Naive thymus-derived CD8-positive, alpha-beta T cell (primary cell): Measurements from ENCODE around the gene VPS37D. TPM values are rescaled to one million over a fixed set of nuclear protein-coding genes. Genes with fewer than 3 reads are reported as not detected.
"Not testable (repeated sequence)": the region's sequence is repeated elsewhere in the genome, so short reads cannot be mapped to it uniquely, and the experiment has no call there.

Experiments
- ATAC-seq, 2 donors: fragments of 150-1000 bp; cut with Tn5 transposase in 1 of 2; sonication (Bioruptor Pico), chemical (Tn5 transposase) in 1 of 2; 1 replicate in 1 of 2; 2 replicates in 1 of 2; pipeline ENCODE4 v1.10.0; 2021; ENCODE audit warnings: mild to moderate bottlenecking in 2 of 2, moderate library complexity in 2 of 2
- POLR2A ChIA-PET: fragments of 350-600 bp; sonication (Branson Sonifier 250); formaldehyde crosslinking; loops from one replicate; lab custom pipeline; 2021; ENCODE audit warnings: antibody characterized with exemption; lab: Charles Lee
- DNase-seq, 10 donors: peaks; one replicate each; pipeline versions ENCODE4 v3.0.0 to v3.0.0-alpha.2; 2020 to 2022
- H3K27ac Mint-ChIP-seq, 10 donors: one replicate each; pipeline ENCODE4 v1.8.0; 2020 to 2022; ENCODE audit warnings: mild to moderate bottlenecking in 10 of 10, mixed read lengths in 10 of 10, moderate library complexity in 4 of 10, inconsistent platforms in 1 of 10
- H3K27me3 Mint-ChIP-seq, 5 donors: one replicate each; pipeline ENCODE4 v1.8.0; 2021 to 2022; ENCODE audit warnings: mixed read lengths in 5 of 5
- H3K36me3 Mint-ChIP-seq, 3 donors: one replicate each; pipeline ENCODE4 v1.8.0; 2020 to 2022; ENCODE audit warnings: mixed read lengths in 3 of 3, mild to moderate bottlenecking in 2 of 3, inconsistent platforms in 1 of 3
- H3K4me1 Mint-ChIP-seq, 4 donors: one replicate each; pipeline ENCODE4 v1.8.0; 2021 to 2022; ENCODE audit warnings: mixed read lengths in 4 of 4
- H3K4me3 Mint-ChIP-seq, 10 donors: one replicate each; pipeline ENCODE4 v1.8.0; 2020 to 2022; ENCODE audit warnings: mild to moderate bottlenecking in 10 of 10, mixed read lengths in 10 of 10, moderate library complexity in 6 of 10, inconsistent platforms in 1 of 10
- H3K9me3 Mint-ChIP-seq, 9 donors: one replicate each; pipeline ENCODE4 v1.8.0; 2020 to 2022; ENCODE audit warnings: mixed read lengths in 9 of 9, mild to moderate bottlenecking in 3 of 9, inconsistent platforms in 1 of 9, moderate library complexity in 1 of 9
- polyA plus RNA-seq, 3 donors: library from polyadenylated mRNA; unstranded; fragments of 300-500 nt; fragmentation: Illumina TruSeq; gene quantifications; one replicate each; pipeline ENCODE4 v1.2.3, GENCODE V29; 2021
- total RNA-seq, 8 experiments: library from RNA in 2 of 8; stranded (reverse) in 2 of 8; gene quantifications; one replicate each; pipeline ENCODE4 v1.2.3 and lab custom pipeline; 2021 to 2026

VPS37D gene
- total and polyA plus RNA-seq, 5 experiments from 2014 or later = 0.14 to 1.0 (median 0.46) TPM; not detected in 1

DNA sequence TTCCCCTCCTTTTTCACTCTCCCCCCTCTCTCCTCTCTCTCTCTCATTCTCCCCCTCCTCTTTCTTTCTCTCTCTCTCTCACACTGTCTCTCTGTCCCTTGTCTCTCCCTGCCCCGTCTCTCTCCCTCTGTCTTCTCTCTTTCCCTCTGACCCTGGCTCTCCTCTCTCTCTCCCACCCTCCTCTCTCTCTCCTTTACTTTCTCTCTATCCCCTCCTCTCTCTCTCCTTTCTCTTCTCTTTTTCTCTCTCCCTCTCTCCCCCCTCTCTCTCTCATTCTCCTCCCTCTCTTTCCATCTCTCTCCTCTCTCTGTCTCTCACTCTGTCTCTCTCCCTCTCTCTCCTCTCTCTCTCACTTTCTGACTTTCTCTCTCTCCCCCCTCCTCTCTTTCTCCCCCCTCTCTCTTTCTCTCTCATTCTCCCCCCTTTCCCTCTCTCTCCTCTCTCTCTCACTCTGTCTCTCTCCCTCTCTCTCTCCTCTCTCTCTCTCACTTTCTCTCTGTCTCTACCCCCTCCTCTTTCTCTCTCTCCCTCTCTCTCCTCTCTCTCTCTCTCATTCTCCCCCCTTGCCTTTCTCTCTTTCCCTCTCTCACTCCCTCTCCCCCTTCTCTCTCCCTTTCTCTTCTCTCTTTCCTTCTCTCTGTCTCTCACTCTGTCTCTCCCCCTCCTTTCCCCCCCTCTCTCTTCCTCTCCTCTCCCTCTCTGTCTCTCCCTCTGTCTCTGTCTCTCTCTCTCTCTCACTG lies 18.9 kb upstream of the VPS37D start:
- Mint-ChIP-seq H3K27me3 (peaks cover 24 to 77% (median 50%) of the 10 kb centered on the region in 5 donors), H3K9me3 (no peaks in the 10 kb centered on the region), H3K4me3 (peak overlapping the region; percentile 46 to 82 (median 66)), H3K27ac (peak overlapping the region in 1 of 10 donors; percentile 66), H3K36me3 (peaks cover 0 to 4% (median 0%) of the 10 kb centered on the region in 3 donors), H3K4me1 (peaks cover 11 to 20% (median 12%) of the 10 kb centered on the region in 4 donors)
- POLR2A ChIA-PET = no interaction called here
- ATAC-seq = no peak
- DNase-seq = no peak

- Mint-ChIP-seq H3K27me3 (peaks cover 24 to 75% (median 50%) of the 10 kb centered on the region in 5 donors), H3K27ac (peak overlapping the region in 2 of 10 donors; percentile 3 to 25), H3K4me3 (peak overlapping the region in 7 of 10 donors; percentile 28 to 78 (median 63)), H3K9me3 (no peaks in the 10 kb centered on the region), H3K36me3 (peaks cover 0 to 4% (median 0%) of the 10 kb centered on the region in 3 donors), H3K4me1 (peaks cover 11 to 20% (median 12%) of the 10 kb centered on the region in 4 donors)
- DNase-seq (no peak), ATAC-seq (no peak)
- POLR2A ChIA-PET = no interaction called here
These were observed 18.1 kb upstream of the VPS37D start for GRCh38 chr7:73649576-73649975.

- Mint-ChIP-seq H3K9me3 (no peaks in the 10 kb centered on the region), H3K4me3 (no peak overlapping the region), H3K36me3 (peaks cover 0 to 4% (median 0%) of the 10 kb centered on the region in 3 donors), H3K27ac (peak overlapping the region in 1 of 10 donors; percentile 43), H3K27me3 (peaks cover 24 to 72% (median 55%) of the 10 kb centered on the region in 5 donors), H3K4me1 (peaks cover 11 to 20% (median 12%) of the 10 kb centered on the region in 4 donors)
- POLR2A ChIA-PET = no interaction called here
- no peak for ATAC-seq
- no peak for DNase-seq
These were observed 17.1 kb upstream of the VPS37D start for GRCh38 chr7:73650524-73650923.

DNA sequence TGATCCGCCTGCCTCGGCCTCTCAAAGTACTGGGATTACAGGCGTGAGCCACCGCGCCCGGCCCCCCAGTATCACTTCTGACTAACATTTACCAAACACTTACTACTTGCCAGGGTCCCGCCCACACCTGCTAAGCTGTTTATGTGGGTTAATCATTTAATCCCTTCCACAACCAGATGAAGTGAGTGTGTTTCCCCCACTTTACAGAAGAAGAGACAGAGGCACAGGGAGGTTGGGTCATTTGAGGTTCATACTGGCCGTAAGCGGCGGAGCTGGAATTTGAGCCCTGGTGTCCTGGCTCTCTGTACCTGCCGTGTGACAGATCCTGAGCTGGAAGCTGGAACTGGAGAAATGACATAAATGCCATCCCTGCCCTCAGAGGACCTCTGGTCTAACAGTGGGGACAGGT lies 15.1 kb upstream of the VPS37D start:
- POLR2A ChIA-PET = no interaction called here
- peaks cover 9 to 20% (median 12%) of the 10 kb centered on the region in 4 donors for H3K4me1 Mint-ChIP-seq
- H3K36me3 Mint-ChIP-seq = peaks cover 0 to 4% (median 0%) of the 10 kb centered on the region in 3 donors
- DNase-seq = no peak
- peaks cover 17 to 54% (median 45%) of the 10 kb centered on the region in 5 donors for H3K27me3 Mint-ChIP-seq
- ATAC-seq = no peak
- no peak overlapping the region for H3K4me3 Mint-ChIP-seq
- no peaks in the 10 kb centered on the region for H3K9me3 Mint-ChIP-seq
- no peak overlapping the region for H3K27ac Mint-ChIP-seq

DNA sequence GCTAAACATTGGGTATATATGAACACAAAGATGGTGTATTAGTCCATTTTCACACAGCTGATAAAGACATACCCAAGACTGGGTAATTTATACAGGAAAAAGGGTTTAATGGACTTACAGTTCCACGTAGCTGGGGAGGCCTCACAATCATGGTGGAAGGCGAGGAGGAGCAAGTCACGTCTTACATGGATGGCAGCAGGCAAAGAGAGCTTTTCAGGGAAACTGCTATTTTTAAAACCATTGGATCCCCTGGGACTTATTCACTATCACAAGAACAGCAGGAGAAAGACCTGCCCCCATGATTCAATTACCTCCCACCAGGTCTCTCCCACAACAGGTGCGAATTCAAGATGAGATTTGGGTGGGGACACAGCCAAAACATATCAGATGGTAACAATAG lies 12.3 kb upstream of the VPS37D start:
- H3K27ac Mint-ChIP-seq, H3K36me3 Mint-ChIP-seq, POLR2A ChIA-PET, H3K4me1 Mint-ChIP-seq, H3K4me3 Mint-ChIP-seq, H3K9me3 Mint-ChIP-seq, ATAC-seq, DNase-seq: not testable (repeated sequence)
- H3K27me3 Mint-ChIP-seq = peaks cover 12 to 35% (median 25%) of the 10 kb centered on the region in 5 donors

DNA sequence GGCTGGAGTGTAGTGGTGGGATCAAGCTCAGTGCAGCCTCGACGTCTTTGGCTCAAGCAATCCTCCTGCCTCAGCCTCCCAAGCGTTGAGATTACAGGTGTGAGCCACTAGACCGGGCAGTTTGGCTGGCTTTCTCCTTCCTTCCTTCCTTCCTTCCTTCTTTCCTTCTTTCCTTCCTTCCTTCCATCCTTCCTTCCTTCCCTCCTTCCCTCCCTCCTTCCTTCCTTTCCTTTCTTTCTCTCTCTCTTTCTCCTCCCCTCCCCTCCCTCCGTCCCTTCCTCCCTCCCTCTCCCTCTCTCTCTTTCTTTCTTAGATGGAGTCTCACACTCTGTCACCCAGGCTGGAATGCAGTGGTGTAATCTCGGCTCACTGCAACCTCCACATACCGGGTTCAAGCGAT lies 7.6 kb upstream of the VPS37D start:
- ATAC-seq (no peak), DNase-seq (no peak)
- Mint-ChIP-seq H3K27me3 (peaks cover 19 to 41% (median 32%) of the 10 kb centered on the region in 5 donors), H3K4me1 (peaks cover 0 to 2% (median 0%) of the 10 kb centered on the region in 4 donors), H3K27ac (no peak overlapping the region), H3K4me3 (no peak overlapping the region), H3K9me3 (peaks cover 0 to 8% (median 4%) of the 10 kb centered on the region in 9 donors), H3K36me3 (peaks cover 0 to 6% (median 4%) of the 10 kb centered on the region in 3 donors)
- POLR2A ChIA-PET = no interaction called here

GRCh38 chr7:73660594-73660993 lies 7.0 kb upstream of the VPS37D start:
- ATAC-seq, H3K36me3 Mint-ChIP-seq: not testable (repeated sequence)

GRCh38 chr7:73663033-73663432 lies 4.6 kb upstream of the VPS37D start:
- H3K36me3 Mint-ChIP-seq = peaks cover 0 to 6% (median 4%) of the 10 kb centered on the region in 3 donors
- no peak for ATAC-seq
- no peak for DNase-seq
- H3K4me1 Mint-ChIP-seq = peaks cover 0 to 6% (median 4%) of the 10 kb centered on the region in 4 donors
- POLR2A ChIA-PET = no interaction called here
- peaks cover 21 to 46% (median 30%) of the 10 kb centered on the region in 5 donors for H3K27me3 Mint-ChIP-seq
- no peak overlapping the region for H3K4me3 Mint-ChIP-seq
- H3K27ac Mint-ChIP-seq = no peak overlapping the region
- peaks cover 0 to 8% (median 4%) of the 10 kb centered on the region in 9 donors for H3K9me3 Mint-ChIP-seq

More at GRCh38 chr7:73660594-73660993, 7.0 kb upstream of the VPS37D start:
- H3K27me3 Mint-ChIP-seq = peaks cover 21 to 41% (median 28%) of the 10 kb centered on the region in 5 donors
- DNase-seq, H3K4me1 Mint-ChIP-seq, POLR2A ChIA-PET, H3K27ac Mint-ChIP-seq, H3K4me3 Mint-ChIP-seq, H3K9me3 Mint-ChIP-seq: not testable (repeated sequence)

GRCh38 chr7:73668103-73668885 lies 663 bp downstream of the VPS37D start:
- peaks cover 10 to 29% (median 17%) of the 10 kb centered on the region in 5 donors for H3K27me3 Mint-ChIP-seq
- POLR2A ChIA-PET = interaction anchor here (0.9 to 1.6 kb wide), 4 partner anchors 9 to 146 kb away, joined by 3 to 7 read pairs (median 4); partner anchors contain the start of gene BAZ1B
- peak; percentile 14 to 21 for ATAC-seq
- H3K27ac Mint-ChIP-seq = peak overlapping the region in 4 of 10 donors; percentile 25 to 76 (median 42)
- DNase-seq = peak in 4 of 10 donors; percentile 5 to 31 (median 24)
- H3K4me3 Mint-ChIP-seq = peak overlapping the region; percentile 61 to 88 (median 77)
- H3K9me3 Mint-ChIP-seq = peaks cover 0 to 2% (median under 1%) of the 10 kb centered on the region in 9 donors
- H3K36me3 Mint-ChIP-seq = peaks cover 0 to under 1% (median under 1%) of the 10 kb centered on the region in 3 donors
- peaks cover 3 to 13% (median 10%) of the 10 kb centered on the region in 4 donors for H3K4me1 Mint-ChIP-seq

- ATAC-seq (no peak), DNase-seq (no peak)
- Mint-ChIP-seq H3K4me3 (peak overlapping the region; percentile 61 to 88 (median 77)), H3K27me3 (peaks cover 6 to 24% (median 13%) of the 10 kb centered on the region in 5 donors), H3K4me1 (peaks cover 2 to 13% (median 10%) of the 10 kb centered on the region in 4 donors), H3K9me3 (no peaks in the 10 kb centered on the region), H3K36me3 (no peaks in the 10 kb centered on the region), H3K27ac (peak overlapping the region in 3 of 10 donors; percentile 25 to 76 (median 49))
- POLR2A ChIA-PET = interaction anchor here (1.0 to 1.6 kb wide), 2 partner anchors 8 to 147 kb away, joined by 3 to 7 read pairs; partner anchors contain the start of gene BAZ1B
These were observed 1.2 kb downstream of the VPS37D start for GRCh38 chr7:73668886-73669230.

GRCh38 chr7:73669288-73669701 lies 1.7 kb downstream of the VPS37D start:
- Mint-ChIP-seq H3K27ac (no peak overlapping the region), H3K36me3 (no peaks in the 10 kb centered on the region), H3K27me3 (peaks cover 3 to 19% (median 10%) of the 10 kb centered on the region in 5 donors), H3K4me3 (no peak overlapping the region), H3K4me1 (peaks cover 2 to 13% (median 10%) of the 10 kb centered on the region in 4 donors), H3K9me3 (no peaks in the 10 kb centered on the region)
- POLR2A ChIA-PET = interaction anchor here (1.0 kb wide), 1 partner anchor 147 kb away, joined by 3 read pairs; the partner anchor contains the start of gene BAZ1B
- ATAC-seq = no peak
- DNase-seq = no peak

DNA sequence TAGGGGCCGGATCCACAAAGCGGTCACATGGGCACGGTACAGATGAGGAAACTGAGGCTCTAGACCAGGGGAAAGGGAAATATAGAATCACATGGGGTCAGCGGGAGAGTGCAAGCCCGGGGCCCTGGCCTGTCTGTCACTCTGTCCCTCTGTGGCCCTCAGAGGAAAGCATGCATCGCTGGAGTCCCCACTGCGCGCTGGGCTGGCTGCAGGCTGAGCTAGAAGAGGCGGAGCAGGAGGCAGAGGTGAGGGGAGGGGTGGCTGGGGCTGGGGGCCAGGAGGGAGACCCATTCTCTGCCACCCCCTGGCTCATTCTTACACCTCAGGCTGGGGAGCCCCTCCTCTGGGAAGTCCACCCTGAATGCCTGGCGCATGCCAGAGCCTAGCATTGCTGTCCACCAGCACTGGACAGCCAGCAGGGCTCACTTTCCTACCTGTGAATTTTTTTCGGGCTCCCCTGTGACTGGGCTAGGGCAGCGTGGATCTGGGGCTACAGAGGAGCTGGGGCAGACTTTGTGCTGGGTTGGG lies 2.3 kb downstream of the VPS37D start:
- Mint-ChIP-seq H3K27ac (no peak overlapping the region), H3K9me3 (no peaks in the 10 kb centered on the region), H3K4me1 (peaks cover 2 to 13% (median 10%) of the 10 kb centered on the region in 4 donors), H3K27me3 (peaks cover 2 to 13% (median 8%) of the 10 kb centered on the region in 5 donors), H3K4me3 (peak overlapping the region in 1 of 10 donors; percentile 36), H3K36me3 (no peaks in the 10 kb centered on the region)
- POLR2A ChIA-PET = interaction anchor here (0.7 to 1.0 kb wide), 2 partner anchors 148 to 1796 kb away, joined by 3 to 4 read pairs; partner anchors contain the start of gene BAZ1B
- DNase-seq (no peak), ATAC-seq (no peak)
